Thyroid gland (tissue), 4 donors: ENCODE measurements around the gene DOCK3.

Experiments
- CTCF ChIP-seq, 6 experiments: fragments of 200-600 bp in 3 of 6; fragments of 450-650 bp in 3 of 6; sonication (generic) in 3 of 6; IDR thresholded peaks; one replicate each; pipeline ENCODE4 v1.5.1; 2016 to 2019; ENCODE audit warnings: antibody characterized with exemption in 6 of 6, mild to moderate bottlenecking in 2 of 6, inconsistent platforms in 1 of 6, moderate library complexity in 1 of 6
- POLR2A ChIP-seq, 2 donors: fragments of 450-650 bp; IDR thresholded peaks; one replicate each; pipeline ENCODE4 v1.6.1; 2017; ENCODE audit warnings: antibody characterized with exemption in 2 of 2, mild to moderate bottlenecking in 2 of 2, moderate library complexity in 1 of 2

- TF ChIP-seq POLR2A (IDR thresholded peaks at IDR 0.05), result no peak
- TF ChIP-seq CTCF (IDR thresholded peaks at IDR 0.05), result no peak
Measured at GRCh38 chr3:51221959-51222358, 547.2 kb downstream of the DOCK3 start.
